Activated CD8-positive, alpha-beta memory T cell treated with anti-CD3 and anti-CD28 coated beads for 36 hours (primary cell): Measurements from ENCODE around the gene FUCA1. TPM values are rescaled to one million over a fixed set of nuclear protein-coding genes. Genes with fewer than 3 reads are reported as not detected.

ENCODE experiments used
- CTCF ChIA-PET: fragments of 350-600 bp; sonication (Branson Sonifier 250); formaldehyde crosslinking; loops from one replicate; lab custom pipeline; 2021; ENCODE audit warnings: antibody characterized with exemption; lab: Charles Lee
- POLR2A ChIA-PET: fragments of 350-600 bp; sonication (Branson Sonifier 250); formaldehyde crosslinking; loops from one replicate; lab custom pipeline; 2021; ENCODE audit warnings: antibody characterized with exemption; lab: Charles Lee
- total RNA-seq, 2 experiments: library from RNA; stranded (reverse); gene quantifications; one replicate each; pipeline ENCODE4 v1.2.3, GENCODE V29; 2021

The FUCA1 gene
- total RNA-seq, 2 experiments from 2014 or later = 5.0 to 6.0 TPM

GRCh38 chr1:23816906-23817305 is 51.2 kb downstream of the FUCA1 start:
- ChIA-PET CTCF (interaction anchor here (1.2 to 1.3 kb wide), 3 partner anchors 10 to 100 kb away, joined by 3 read pairs; partner anchors contain the start of gene GALE), POLR2A (no interaction called here)

- ChIA-PET POLR2A (interaction anchor here (0.7 kb wide), 1 partner anchor 37 kb away, joined by 3 read pairs; no protein-coding TSS in a partner anchor), CTCF (interaction anchor here (1.0 to 1.3 kb wide), 3 partner anchors 9 to 29 kb away, joined by 3 read pairs; partner anchors contain the start of gene GALE)
Measured at GRCh38 chr1:23816361-23816760, 51.7 kb downstream of the FUCA1 start.

DNA sequence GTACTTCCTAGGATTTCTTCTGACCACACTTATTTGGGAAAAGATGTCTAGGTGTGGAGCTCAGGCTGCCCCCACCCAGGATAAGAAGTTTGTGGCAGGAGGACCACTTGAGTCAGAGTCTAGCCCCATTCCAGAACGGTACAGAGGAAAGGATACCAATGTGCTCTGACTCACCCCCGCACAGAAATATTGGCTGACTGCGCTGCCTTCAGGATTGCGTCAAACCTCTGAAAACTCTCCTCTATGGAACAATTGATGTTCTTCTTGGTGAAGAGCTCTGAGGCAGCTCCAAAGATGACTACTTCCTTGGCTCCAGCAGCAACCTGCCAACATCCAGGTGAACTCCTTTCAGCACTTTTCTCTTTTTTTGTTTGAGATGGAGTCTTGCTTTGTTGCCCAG is 54.1 kb downstream of the FUCA1 start:
- ChIA-PET POLR2A (no interaction called here), CTCF (interaction anchor here (1.3 kb wide), 1 partner anchor 103 kb away, joined by 4 read pairs; no protein-coding TSS in a partner anchor)

DNA sequence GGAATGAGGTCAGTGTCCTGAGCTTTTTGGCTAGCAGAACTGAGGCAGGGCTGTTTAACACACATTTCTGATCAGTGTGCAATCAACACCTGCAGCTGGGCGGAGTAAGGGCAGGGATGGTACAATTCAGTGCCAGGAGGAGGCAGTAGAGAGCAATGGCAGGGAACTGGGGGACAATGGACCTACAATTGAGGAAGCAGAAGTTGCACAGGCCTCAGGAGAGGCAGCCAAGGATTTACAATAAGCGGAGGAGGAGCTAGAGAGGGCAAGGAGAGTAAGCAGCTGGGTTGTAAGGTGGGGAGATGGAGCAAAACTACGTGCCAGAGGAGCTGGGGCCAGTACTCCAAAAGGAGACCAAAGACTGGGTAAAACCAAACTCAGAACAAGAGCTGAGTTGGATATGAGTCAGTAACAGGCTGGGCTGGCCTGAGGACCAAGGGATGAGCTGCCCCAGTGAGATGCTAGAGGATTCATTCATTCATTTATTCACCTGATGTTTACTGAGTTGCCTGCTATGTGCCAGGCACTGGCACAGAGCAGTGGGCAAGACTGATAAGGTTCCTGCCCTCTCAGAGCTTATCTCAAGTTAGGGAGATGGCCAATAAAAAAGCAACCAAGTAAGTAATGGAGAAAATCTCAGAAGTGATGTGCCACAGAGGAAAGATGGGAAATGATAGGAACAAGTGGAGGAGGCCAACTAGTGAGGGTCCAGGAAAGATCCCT is 57.1 kb downstream of the FUCA1 start:
- ChIA-PET CTCF (interaction anchor here (0.6 to 4.2 kb wide), 21 partner anchors 8 to 256 kb away, joined by 3 to 29 read pairs (median 5); partner anchors contain the start of genes CNR2, FUCA1, GALE and HMGCL), POLR2A (interaction anchor here (0.6 kb wide), 1 partner anchor 9 kb away, joined by 3 read pairs; no protein-coding TSS in a partner anchor)

DNA sequence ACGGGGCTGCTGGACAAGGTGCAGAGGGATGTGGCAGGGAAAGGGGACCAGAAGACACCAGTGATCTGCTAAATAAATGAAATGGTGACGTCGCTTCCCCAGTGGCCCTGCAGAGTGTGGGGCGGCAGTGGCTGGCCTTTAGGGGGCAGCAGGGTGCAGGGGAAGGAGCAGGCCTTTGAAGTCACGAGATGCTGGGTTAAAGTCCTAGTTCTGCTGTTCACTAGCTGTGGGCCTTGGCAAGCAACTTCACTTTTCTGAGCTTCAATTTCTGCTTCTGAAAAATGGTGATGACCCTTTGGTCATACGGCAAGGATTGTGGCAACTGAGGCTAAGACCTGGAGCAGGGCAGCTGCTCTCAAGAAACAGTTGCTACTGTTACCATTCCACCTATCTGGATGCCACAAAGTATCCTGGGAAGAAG is 58.3 kb downstream of the FUCA1 start:
- CTCF ChIA-PET = interaction anchor here (0.6 to 4.2 kb wide), 18 partner anchors 10 to 218 kb away, joined by 3 to 29 read pairs (median 4); partner anchors contain the start of genes CNR2, GALE and HMGCL
- POLR2A ChIA-PET = interaction anchor here (0.6 to 1.2 kb wide), 2 partner anchors 15 to 40 kb away, joined by 3 to 9 read pairs; no protein-coding TSS in a partner anchor

DNA sequence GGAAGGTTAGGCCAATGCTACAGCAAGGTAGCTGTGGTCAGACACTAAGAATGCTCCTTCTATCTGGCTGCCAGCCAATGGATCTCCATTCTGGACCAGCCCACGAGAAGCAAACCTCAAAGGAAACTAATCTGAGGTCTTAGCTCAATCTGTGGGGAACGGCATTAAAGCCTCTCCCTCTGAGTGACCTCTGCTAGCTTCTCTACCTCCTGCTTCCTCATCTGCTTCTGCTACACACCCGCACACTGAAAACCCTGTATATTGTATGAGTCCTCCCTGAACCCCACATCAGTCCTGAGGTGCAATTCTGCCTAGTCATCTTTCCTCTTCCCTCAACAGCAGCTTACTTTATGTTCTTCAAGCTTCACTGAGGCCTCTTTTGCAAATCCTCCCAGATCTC is 60.6 kb downstream of the FUCA1 start:
- CTCF ChIA-PET = interaction anchor here (0.8 to 1.8 kb wide), 2 partner anchors 9 to 109 kb away, joined by 3 to 5 read pairs; no protein-coding TSS in a partner anchor
- POLR2A ChIA-PET = no interaction called here

DNA sequence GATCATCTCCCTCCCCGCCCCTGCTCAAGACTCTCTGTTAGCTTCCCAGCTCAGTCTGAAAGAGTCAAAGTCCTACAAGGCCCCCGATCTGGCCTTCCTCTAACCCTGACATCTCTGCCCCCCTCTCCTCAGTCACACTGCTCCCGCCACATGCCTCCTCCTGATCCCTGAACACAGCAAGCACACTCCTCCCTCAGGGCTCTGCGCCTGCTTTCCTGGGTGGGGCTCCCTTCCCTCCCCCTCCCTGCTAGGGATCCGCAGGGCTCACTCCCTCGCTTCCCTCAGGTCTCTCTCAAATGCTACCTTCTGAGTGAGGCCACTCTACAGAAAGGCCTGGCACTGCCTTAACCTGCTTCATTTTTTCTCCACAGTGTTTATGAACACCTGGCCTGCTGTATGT is 61.8 kb downstream of the FUCA1 start:
- ChIA-PET CTCF (interaction anchor here (1.8 kb wide), 1 partner anchor 111 kb away, joined by 5 read pairs; no protein-coding TSS in a partner anchor), POLR2A (no interaction called here)

DNA sequence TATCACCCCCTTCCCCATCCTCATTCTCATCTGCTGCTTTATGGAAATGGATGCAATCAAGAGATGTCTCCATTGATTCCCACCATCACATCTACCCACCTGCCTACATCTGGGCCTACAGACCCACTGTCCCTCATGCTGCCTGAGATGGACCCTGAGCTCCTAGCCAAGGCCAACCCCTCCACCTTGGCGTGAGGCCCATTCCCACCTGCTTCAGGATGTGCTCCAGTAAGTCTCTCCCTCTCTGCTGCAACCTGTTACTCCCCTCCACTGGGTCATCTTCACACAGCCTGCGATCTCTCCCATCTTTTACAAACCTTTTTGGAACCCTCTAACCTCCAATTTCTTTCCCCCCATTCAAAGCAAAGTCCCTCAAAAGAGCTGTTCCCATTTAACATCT is 63.1 kb downstream of the FUCA1 start:
- ChIA-PET POLR2A (no interaction called here), CTCF (no interaction called here)

- CTCF ChIA-PET = no interaction called here
- POLR2A ChIA-PET = no interaction called here
Measured at GRCh38 chr1:23804183-23804835, 63.8 kb downstream of the FUCA1 start.

- POLR2A ChIA-PET = no interaction called here
- CTCF ChIA-PET = no interaction called here
Measured at GRCh38 chr1:23803674-23804073, 64.4 kb downstream of the FUCA1 start.

DNA sequence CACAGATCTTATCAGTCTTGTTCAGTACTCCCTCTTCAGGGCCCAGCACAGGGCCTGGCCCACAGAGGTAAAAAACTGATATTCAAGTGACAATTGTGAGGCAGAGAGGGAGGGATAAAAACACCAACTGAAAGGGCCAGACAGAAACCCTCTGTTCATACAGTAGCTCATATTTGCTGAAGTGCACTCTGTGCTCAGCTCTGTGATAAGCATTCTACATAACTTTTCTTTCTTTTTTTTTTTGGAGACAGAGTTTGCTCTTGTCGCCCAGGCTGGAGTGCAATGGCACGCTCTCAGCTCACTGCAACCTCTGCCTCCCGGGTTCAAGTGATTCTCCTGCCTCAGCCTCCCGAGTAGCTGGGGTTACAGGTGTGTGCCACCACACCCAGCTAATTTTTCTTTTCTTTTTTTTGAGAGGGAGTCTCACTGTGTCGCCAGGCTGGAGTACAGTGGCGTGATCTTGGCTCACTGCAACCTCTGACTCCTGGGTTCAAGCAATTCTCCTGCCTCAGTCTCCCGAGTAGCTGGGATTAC is 65.2 kb downstream of the FUCA1 start:
- ChIA-PET CTCF (interaction anchor here (1.0 to 2.1 kb wide), 3 partner anchors 8 to 114 kb away, joined by 3 to 5 read pairs (median 4); no protein-coding TSS in a partner anchor), POLR2A (interaction anchor here (0.6 kb wide), 1 partner anchor 19 kb away, joined by 3 read pairs; no protein-coding TSS in a partner anchor)

DNA sequence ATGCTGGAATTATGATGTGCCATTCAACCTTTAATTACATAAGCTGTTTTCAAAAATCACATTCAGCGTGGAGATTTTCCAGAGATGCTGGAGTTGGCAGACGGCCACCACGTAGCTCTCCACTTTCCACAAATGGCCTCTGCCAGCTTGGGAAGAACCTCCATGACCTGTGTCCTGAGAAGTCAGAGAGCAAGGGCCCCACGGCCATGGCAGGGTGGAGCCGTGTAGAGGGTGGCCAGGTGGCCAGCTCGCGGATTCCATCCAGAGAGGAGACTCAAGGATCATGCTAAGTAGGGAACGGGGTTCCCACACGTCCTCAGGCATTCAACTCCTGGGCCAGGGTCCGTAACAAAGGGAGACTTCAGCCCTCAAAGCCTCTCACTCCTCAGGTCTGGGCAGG is 66.2 kb downstream of the FUCA1 start:
- ChIA-PET POLR2A (interaction anchor here (0.7 to 1.3 kb wide), 5 partner anchors 9 to 179 kb away, joined by 3 to 6 read pairs (median 3); partner anchors contain the start of gene SRSF10), CTCF (interaction anchor here (1.0 to 4.6 kb wide), 6 partner anchors 9 to 115 kb away, joined by 3 to 29 read pairs (median 4); no protein-coding TSS in a partner anchor)

GRCh38 chr1:23801338-23801748 is 66.7 kb downstream of the FUCA1 start:
- ChIA-PET CTCF (interaction anchor here (0.9 to 4.6 kb wide), 7 partner anchors 9 to 28 kb away, joined by 3 to 29 read pairs (median 5); partner anchors contain the start of genes LYPLA2 and PITHD1), POLR2A (interaction anchor here (0.6 to 1.3 kb wide), 6 partner anchors 10 to 179 kb away, joined by 3 to 6 read pairs (median 3); partner anchors contain the start of genes HMGCL and SRSF10)

- ChIA-PET POLR2A (interaction anchor here (0.6 to 3.0 kb wide), 6 partner anchors 9 to 180 kb away, joined by 3 to 17 read pairs (median 4); partner anchors contain the start of genes HMGCL, LYPLA2, PITHD1 and SRSF10), CTCF (interaction anchor here (0.9 to 4.6 kb wide), 8 partner anchors 9 to 109 kb away, joined by 3 to 29 read pairs (median 4); partner anchors contain the start of genes LYPLA2, PITHD1 and RPL11)
Measured at GRCh38 chr1:23800400-23801337, 67.4 kb downstream of the FUCA1 start, which contains the start of gene GALE. Gene GALE (minus strand): TSS chr1:23800754. CDS start chr1:23799007, 1,747 bp downstream.

GRCh38 chr1:23799570-23800399 is 68.3 kb downstream of the FUCA1 start:
- ChIA-PET POLR2A (interaction anchor here (0.8 to 3.0 kb wide), 3 partner anchors 8 to 26 kb away, joined by 4 to 17 read pairs (median 5); partner anchors contain the start of genes LYPLA2 and PITHD1), CTCF (interaction anchor here (0.9 to 4.6 kb wide), 4 partner anchors 8 to 108 kb away, joined by 3 to 29 read pairs (median 6); partner anchors contain the start of genes LYPLA2 and RPL11)

GRCh38 chr1:23799255-23799569 is 68.9 kb downstream of the FUCA1 start:
- ChIA-PET POLR2A (interaction anchor here (1.5 to 3.0 kb wide), 2 partner anchors 8 to 20 kb away, joined by 5 to 17 read pairs; partner anchors contain the start of genes LYPLA2 and PITHD1), CTCF (interaction anchor here (2.3 to 4.6 kb wide), 2 partner anchors 8 to 11 kb away, joined by 9 to 29 read pairs; partner anchors contain the start of gene LYPLA2)
